Fibroblast of mammary gland (primary cell): Measurements from ENCODE around the gene MEGF6.
A peak's percentile ranks its signal among the peaks of the same experiment; 100 is the strongest.

Experiments used
- DNase-seq: peaks from one replicate; pipeline ENCODE4 v3.0.0-alpha.2; 2010; ENCODE audit warnings: low read depth
- H3K4me3 ChIP-seq: 2 replicates; pipeline ENCODE4 v1.5.1; 2011; ENCODE audit warnings: low read depth, mild to moderate bottlenecking, low read length, moderate library complexity; ENCODE audit not compliant: control insufficient read depth
- TF ChIP-seq, protein P1 (sequence below): conservative IDR thresholded peaks from 2 replicates; pipeline ENCODE4 v1.5.1; 2011; ENCODE audit warnings: low read depth, low read length, inconsistent platforms; ENCODE audit not compliant: control insufficient read depth, insufficient read depth

MEGF6 gene

DNA sequence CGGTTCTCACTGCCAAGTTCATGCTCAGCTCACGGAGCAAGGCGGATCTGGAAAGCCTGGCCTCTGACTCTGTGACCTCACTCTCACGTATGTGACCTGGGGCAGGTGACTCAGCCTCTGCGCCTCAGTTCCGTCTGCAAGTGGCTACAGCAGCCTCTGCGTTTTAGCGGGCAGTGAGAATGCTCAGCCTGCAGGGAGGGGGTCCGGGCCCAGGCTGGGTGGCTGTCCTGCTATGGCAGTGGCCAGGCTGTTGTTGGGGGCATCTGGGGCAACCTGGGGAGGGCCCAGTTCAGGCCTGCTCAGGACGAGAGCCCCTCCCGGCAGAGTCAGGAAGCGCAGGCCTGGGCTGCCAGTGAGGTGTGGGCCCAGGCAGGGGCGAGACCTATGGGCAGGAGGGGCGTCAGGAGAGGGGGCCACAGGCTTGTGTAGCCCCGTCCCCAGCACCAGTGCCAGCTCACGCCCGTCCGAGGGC, 128.9 kb downstream of the MEGF6 start:
- H3K4me3 ChIP-seq, result no peak overlapping the region
- TF ChIP-seq, protein P1, sequence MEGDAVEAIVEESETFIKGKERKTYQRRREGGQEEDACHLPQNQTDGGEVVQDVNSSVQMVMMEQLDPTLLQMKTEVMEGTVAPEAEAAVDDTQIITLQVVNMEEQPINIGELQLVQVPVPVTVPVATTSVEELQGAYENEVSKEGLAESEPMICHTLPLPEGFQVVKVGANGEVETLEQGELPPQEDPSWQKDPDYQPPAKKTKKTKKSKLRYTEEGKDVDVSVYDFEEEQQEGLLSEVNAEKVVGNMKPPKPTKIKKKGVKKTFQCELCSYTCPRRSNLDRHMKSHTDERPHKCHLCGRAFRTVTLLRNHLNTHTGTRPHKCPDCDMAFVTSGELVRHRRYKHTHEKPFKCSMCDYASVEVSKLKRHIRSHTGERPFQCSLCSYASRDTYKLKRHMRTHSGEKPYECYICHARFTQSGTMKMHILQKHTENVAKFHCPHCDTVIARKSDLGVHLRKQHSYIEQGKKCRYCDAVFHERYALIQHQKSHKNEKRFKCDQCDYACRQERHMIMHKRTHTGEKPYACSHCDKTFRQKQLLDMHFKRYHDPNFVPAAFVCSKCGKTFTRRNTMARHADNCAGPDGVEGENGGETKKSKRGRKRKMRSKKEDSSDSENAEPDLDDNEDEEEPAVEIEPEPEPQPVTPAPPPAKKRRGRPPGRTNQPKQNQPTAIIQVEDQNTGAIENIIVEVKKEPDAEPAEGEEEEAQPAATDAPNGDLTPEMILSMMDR, result no peak
- peak; percentile 29 for DNase-seq

DNA sequence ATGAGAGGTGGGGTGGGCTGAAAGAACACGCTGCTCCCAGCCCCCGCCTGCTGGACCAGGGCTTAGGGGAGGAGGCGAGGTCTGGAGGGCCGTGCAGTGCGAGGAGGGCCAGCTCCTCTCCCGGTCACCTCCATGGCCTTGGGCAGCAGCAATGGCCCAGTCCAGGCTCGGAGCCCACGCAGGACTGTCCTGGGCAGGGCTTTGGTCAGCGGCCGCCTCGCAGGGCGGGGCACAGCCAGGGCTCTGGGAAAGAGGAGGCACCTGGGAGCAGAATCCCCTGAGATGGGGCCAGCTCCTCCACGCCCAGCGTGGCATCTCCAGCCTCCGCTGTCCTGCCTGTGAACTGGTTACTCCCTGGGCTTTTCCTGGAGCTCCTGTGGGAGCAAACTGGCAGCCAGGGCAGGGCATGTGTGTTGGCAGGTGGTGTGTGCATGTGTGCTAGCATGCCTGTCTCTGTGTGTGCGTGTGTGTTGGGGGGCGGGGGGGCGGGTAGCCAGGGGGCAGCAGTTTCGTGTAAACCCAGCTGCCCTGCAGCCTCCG, 129.4 kb downstream of the MEGF6 start:
- H3K4me3 ChIP-seq, result no peak overlapping the region
- TF ChIP-seq, protein P1, result no peak
- no peak for DNase-seq

DNA sequence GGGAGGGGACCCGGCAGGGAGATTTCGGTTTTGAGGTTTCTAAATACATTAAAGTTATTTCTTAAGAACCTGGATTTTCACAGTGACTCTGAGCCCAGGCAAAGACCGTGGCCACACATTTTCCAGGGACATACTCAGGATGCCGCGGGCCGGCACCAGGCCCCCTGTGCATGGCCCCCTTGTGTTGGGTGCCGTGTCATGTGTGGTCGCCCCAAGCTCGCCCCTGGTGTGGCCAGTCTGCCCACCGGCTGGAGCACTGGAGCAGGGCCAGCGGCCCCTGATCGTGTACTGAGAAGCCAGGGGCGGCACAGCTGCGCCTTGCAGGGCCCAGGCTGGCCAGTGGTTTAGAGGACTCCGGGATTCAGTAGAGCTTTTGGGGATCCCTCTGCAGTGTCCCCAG, 130.3 kb downstream of the MEGF6 start:
- TF ChIP-seq, protein P1, result no peak
- no peak for DNase-seq
- H3K4me3 ChIP-seq, result no peak overlapping the region

DNA sequence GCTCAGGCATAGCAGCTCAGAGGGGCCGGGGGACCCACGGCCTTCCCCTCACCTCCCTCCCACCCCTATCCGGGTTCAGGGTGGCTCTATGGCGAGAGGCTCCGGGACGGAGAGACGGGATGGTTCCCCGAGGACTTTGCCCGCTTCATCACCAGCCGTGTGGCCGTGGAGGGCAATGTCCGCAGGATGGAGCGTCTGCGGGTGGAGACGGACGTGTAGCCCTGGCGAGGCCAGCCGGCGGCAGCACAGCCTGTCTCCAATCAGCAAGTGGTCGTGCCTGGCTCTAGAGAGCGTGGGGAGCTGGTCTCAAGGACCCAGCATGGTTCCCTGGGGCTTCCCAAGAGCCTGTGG, 131.0 kb downstream of the MEGF6 start:
- TF ChIP-seq, protein P1, result no peak
- DNase-seq, result no peak
- H3K4me3 ChIP-seq, result no peak overlapping the region

DNA sequence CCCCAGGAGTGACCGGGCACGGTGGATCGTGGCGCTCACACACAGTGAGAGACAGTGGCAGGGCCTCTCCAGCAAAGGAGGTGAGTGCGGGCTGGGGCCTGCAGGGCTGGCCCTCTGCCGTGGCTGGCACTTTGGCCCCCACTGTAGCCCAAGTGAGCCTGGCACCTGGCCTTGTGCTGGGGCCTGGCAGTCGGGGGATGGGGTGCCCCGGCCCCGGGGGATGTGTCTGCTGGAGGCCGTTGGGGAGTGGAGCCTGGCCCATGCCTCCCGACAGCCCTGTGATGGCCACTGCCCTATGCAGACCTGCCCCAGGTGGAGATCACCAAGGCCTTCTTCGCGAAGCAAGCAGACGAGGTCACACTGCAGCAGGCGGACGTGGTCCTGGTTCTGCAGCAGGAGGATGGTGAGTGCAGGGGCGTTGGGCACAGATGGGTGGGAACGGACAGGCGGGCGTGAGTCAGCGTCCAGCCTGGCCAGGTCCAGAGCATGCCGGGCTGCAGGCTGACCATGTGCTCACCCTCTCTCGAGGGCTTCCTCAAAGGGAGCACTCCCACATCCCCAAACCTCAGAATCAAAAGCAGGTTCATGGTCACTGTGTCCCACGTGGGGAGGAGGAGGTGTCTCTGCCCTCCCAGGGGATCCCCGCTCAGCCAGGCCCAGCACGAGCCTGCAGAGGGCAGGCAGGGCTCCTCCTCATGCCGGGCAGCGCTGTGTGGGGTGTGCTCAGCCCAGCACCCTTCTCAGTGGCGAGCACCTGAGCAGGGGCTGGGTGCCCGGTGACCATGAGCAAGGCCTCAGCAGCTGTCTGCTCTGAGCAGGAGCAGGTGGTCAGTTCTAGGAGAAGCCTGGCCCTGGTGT, 131.6 kb downstream of the MEGF6 start:
- TF ChIP-seq, protein P1, result no peak

DNA sequence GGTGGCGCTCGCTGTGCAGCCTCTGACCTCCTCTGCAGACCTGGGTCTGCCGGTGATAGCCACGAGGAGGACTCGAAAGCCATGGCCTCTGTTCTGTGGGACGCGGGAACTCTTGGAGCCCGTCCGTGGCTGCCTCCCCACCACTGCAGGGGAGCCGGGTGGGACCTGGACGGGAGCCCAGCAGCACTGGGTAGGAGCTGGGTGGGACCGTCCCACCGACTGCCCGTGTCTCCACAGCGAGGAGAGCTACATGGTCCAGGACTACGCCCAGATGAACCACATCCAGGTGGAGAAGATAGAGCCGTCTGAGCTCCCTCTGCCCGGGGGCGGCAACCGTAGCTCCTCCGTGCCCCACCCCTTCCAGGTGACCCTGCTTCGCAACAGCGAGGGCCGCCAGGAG, 133.1 kb downstream of the MEGF6 start:
- H3K4me3 ChIP-seq, result no peak overlapping the region
- TF ChIP-seq, protein P1, result no peak
- DNase-seq, result no peak

More for the DNA sequence above, 131.6 kb downstream of the MEGF6 start:
- H3K4me3 ChIP-seq, result no peak overlapping the region
- no peak for DNase-seq
